Stimulated activated CD8-positive, alpha-beta memory T cell treated with anti-CD3 and anti-CD28 coated beads, Interleukin-4, amount 100 ng/mL, for 4 hours (primary cell): ENCODE measurements around the gene GET4.

Experiments
- DNase-seq, 2 donors: peaks; one replicate each; pipeline ENCODE4 v3.0.0-alpha.2; 2020; ENCODE audit warnings: low read depth in 2 of 2, low spot score in 1 of 2

Gene GET4

DNA sequence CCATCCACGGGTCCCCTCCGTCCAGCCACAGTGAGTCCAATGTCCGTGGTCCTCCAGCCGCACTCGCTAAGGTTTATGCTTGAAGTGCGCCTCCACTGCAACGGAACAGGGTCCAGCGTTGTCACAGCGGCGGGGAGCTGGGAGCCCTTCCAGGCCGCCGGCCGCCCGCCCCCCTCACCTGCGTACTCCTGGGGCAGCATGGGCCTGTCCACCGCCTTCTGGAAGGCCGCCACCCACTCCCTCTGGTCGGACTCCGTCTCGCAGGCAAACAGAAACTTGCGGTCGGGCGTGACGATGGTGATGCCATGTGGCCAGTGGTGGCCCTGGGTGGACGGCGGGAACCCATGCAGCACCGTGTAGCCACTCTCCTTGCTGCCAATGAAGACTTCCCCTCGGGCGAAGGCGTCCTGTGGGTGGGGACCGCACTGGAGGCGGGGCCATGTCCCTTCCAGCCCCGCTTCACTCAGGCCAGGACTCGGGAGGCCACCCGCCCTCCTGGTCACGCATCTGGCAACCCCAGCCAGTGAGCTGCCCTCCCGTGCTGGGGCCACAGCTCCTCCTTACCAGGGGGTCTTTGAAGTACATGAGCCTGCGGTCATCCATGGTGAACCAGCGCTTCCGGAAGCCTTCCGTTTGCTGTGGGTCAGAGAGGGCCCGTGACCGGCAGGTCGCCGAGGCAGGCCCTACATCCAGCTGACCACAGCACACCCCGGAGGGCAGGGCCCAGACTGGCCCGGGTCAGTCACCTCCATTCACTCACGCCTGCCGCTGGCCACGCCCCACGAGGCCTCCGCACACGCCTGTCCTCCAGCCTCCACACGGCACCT lies 22.7 kb downstream of the GET4 start:
- no peak for DNase-seq

DNA sequence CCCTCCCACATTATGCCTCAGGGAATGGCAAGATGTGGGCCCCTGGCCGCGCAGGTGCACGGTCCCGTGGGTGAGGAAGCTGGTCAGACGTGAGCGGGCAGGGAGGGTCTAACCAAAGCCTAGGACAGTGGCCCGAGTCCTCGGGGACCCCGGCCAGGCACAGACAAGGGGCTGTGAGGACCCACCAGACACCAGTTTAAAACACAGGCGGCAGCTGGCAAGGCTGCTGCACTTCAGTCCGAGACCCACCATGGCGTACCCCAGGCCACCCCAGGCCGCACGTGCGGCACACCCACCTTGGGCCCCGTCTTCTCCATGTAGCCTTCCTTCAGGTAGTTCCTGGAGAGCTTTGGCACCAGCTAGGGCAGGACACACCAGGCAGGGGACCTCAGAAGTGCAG lies 23.5 kb downstream of the GET4 start:
- no peak for DNase-seq

DNA sequence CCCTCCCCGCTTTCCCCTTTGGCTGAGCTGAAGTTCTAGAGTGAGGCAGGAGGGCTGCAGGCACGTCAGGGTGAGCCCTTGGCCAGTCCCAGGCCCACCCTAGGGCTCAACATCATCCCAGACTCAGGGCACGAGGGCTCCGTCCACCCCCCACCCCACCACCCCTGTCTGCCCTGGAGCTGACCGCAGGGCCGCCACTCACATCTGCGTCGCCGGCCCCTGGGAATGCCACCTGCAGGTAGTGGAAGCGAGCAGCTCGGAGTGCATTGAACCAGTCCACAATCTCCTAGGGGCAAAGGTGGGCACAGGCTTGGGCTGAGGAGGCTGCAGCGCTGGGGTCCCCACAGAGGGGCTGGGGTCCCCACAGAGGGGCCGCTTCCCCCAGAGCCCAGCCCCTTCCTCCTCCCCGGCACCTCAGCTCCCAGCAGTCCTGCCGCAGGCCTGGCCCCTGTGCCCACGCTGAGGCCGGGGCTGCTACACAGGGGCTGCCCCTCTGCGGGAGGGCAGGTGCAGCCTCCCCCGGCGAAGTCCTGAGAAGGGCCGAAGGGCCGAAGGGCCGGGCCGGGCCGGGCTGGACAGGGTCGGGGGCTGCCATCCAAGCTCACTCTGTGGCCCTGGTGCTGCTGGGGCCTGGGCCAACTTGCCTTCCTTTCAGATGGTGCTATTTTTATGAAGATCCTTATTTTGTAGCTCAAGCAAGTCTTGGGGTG lies 24.1 kb downstream of the GET4 start:
- DNase-seq, result no peak

DNA sequence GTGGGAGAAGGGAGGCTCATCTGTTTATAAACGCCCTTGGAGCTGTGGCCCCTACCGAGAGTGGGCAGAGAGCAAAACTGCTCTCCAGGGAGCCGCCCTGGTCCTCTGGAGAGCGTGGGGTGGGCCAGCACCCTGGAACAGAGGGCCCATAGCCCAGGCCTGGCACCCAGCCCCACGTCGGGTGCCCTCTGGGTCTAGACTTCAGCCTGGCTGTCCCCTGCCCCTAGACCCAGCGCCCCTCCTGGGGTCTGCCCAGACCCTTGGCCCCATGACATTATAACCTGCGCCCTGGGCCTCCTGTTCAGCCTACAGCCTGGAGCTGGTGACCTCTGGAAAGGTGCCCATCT lies 24.7 kb downstream of the GET4 start:
- DNase-seq, result no peak

DNA sequence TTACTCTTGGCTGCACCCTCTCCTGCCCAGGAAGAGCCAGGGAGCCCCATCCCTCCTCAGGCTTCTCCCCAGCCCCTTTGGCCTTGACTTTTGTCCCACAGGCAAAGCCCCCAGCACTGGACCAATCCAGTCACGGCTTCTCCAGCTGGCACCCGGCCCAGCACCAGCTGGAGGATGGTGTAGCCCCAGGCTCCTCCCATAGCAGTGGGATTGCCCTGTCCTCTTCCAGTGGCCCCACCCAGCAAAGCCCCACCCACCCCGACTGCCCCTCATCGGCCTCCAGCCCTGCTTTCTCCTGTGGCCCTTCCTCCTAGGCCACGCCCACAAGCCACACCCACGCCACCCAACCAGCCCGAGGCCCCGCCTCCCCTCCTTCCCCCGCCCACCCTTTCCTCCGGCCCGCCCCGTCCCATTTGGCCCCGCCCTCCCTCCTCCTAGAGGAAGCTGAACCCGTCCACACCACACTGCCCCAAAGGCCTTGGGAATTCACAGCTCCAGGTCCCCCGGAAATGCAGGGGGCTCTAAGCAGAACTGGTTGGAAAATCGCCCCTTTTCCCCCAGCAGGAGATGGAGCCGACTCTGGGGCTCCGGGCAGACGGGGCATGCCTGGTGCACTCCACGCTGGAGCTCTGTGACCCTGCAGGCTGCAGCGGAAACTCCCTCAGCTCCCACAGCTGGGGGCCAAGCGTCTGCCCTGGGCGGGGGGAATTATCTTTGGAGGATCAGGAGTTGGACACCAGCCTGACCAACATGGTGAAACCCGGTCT lies 25.2 kb downstream of the GET4 start:
- DNase-seq, result no peak

DNA sequence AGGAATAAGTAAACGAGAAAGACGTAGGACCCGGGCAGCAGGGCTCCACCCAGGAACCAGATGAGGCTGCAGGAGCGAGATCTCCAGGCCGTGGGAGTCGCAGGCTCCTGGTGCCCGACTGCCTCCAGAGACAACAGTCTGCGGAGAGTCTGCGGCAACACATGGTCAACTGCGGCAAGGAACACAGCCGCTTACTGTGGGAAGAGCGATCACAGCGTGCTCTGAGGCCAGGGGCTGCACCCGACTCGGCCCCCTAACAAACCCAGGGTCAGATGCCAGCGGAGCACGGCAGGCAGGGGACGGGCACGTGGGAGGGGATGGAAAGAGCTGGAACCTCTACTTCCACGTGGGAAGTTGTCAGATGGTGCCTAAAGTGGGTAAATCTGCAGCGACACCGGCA lies 26.6 kb downstream of the GET4 start:
- DNase-seq, result no peak

DNA sequence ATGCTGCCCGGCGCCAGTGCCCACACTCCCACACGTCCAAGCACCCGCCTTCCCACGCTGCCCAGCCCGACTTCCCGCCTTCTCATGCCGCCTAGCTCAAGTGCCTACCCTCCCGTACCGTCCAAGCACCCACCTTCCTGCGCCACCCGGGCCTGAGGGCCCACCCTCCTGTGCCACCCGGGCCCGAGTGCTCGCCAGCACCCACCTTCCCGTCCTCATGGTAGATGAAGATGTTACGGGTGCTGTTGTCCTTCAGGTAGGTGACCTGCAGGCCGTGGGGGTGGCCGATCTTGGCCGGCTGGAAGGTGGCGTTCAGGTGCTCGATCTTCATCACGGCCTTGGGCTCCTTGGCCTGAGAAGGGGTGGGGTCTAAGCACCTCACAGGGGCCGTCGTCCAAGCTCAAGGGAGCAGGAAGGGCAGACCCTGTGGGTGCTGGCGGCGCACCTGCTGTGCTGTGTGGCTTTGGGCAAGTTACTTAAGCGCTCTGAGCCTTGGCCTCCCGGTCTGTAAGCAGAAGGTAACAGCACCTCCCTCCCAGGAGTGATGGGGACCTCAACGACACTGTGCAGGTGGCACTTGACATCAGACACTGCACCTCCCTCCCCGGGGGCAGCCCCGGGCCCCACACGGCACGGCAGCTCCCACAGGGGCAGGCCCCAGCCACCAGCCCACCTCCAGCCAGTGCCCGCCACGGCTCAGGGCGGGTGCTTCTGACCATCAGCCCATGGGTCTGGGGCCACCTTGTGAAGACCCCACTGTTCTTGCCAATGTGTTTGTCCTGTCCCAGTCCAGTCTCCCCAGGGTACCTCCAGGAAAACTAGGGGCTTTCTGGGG lies 27.8 kb downstream of the GET4 start:
- no peak for DNase-seq

DNA sequence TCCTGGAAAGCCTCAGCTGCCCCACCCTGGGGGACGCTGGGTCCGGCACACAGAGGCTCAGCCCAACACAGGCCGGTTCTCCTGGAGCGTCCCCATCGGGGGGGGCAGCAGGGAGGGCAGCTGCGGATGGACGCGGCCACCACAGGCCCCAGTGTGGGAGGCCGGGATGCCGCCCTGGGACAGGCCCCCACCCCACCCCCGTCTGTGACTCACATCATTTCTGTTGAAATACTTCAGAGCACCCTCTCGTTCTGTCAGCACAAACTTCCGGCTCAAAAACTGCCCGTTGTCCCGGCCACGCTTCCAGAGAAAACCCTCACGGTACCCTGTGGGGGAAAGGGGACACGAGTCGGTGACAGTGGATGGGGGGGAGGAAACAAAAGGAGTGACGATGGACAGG lies 28.5 kb downstream of the GET4 start:
- no peak for DNase-seq

DNA sequence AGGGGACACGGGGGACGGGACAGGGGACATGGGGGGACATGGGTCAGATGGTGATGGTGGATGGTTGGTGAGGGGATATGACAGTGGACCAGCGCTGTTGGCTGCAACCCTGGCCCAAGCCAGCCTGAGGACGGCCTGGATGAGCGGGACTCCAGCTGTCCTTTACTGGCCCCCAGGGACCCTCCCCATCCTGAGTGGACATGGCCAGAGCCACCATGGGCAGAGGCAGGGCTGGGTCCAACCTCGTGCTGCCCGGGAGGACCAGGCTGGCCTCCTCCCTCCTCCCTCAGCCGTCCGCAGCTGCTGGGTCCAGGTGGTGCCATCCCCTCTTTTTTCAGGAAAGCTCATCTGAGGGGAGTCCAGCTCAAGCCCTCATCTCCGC lies 30.4 kb downstream of the GET4 start:
- DNase-seq, result no peak

DNA sequence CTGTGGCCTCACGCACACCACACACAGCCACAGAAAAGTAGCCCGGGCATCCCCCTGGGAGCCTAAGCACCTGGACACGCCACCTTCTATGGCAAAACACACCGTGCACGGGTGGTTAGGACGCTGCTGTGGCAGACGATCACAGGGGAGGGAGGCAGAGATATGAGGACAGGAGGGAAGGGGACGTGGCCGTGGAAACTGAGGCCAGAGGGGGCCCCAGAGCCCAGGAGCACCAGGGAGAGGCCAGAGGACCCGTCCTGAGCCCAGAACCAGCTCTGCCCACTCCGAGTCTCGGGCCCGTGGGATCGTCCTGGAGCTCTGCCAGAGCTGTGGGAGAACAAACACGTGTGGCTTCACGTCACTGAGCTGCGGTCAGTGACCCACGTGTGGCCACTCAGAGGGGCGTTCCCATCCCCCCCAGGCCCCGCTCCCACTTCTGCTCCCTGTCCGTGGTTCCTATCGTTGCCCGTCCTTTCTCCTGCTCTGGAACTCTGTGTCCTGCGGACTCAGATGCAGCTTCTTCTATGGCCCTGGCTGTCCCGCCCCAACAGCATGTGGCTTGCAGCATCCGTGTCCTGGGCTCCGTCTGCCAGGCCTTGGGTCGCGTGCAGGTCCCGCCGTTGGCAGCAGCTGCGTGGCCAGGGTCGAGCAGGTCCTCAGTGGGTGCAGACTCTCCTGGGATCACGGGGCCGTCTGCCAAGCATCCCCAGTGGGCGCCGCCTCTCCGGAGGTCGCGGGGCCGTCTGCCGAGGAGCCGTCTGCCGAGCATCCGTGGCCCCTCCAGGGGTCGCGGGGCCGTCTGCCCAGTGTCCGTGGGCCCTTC lies 31.0 kb downstream of the GET4 start:
- DNase-seq, result no peak

DNA sequence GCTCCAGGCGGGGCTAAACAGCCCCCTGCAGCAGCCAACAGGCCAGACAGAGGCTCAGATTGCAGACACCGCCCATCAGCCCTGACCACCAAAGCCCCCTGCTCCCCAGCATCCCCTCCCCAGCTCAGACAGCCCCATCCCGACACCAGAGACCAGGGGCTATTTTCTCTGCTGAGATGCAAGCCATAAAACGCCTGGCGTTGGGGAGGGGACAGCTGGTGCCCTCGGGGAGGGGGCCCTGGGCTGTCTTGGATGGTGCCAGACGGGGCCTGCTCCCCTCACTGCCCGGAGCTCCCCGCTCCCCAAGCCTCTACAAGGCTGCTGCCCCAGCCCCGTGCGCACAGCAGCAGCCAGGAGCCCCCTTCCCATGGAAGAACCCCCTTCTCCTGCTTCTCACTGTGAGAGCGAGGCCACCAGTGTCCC lies 31.8 kb downstream of the GET4 start:
- DNase-seq, result no peak

DNA sequence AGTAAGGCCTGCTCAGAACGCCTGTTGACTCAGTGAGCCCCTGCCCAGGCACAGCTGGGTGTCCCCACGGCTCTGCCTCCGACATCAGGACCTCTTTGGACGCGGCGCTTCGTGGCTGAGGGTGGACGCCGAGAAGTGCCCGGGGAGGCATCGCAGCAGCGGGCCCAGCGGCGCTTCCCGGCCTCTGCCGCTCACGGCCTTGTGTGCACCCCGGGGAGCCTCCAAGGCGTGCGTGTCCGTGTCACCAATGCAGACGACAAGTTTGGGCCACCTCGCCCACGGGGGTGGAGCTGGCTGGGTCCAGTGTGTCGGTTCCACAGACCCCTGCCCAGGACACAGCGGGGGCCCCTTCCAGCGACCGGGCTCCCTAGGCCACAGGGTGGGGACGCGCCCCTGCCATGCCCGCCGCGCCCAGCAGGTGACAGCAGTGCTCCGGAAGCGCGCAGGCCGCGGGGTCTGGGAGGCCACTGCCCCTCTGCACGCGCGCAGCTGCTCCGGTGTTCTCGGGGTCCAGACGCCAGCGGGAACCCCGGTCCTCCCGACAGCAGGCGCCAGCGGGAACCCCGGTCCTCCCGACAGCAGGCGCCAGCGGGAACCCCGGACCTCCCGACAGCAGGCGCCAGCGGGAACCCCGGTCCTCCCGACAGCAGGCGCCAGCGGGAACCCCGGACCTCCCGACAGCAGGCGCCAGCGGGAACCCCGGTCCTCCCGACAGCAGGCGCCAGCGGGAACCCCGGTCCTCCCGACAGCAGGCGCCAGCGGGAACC lies 32.4 kb downstream of the GET4 start:
- DNase-seq, result peak in 1 of 2 donors; percentile 53

DNA sequence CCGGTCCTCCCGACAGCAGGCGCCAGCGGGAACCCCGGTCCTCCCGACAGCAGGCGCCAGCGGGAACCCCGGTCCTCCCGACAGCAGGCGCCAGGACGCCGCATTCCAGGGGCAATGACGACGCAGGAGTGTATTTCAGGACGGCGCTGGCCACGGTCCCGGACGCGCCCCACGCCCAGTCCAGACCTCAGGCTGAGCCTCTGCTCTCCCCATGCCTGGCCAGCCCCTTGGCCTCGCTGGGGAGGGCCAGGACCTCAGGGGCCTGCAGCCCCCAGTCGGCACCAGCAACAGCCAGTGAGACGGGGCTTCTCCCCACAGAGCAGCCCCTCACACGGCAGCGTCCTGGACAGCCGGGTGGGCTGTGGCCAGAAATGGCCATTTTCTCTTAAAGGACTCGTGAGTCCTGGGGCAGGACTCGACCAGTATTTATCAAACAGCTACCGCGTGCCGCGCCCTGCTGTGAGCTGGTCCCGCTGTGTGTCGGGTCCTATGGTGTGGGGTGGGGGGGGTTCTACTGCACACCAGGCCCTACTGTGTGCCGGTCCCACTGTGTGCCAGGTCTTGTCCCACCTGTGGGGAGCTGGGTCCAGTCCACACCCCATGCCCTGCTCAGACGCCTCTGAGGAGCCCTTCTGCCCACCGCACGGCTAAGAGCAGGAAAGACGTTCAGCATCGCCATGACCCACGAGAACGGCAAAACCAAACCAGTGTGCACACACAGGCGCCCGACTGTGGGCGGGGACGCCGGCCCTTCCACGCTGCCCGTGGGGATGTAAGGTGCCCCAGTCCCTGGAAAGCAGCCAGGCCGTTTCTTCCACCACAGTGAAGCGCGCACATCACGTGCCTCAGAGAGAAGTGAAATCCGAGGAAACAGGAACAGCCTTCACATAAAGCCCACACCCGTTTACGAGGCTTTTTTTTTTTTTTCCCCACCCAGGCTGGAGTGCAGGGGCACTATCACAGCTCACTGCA lies 33.3 kb downstream of the GET4 start:
- DNase-seq, result no peak

DNA sequence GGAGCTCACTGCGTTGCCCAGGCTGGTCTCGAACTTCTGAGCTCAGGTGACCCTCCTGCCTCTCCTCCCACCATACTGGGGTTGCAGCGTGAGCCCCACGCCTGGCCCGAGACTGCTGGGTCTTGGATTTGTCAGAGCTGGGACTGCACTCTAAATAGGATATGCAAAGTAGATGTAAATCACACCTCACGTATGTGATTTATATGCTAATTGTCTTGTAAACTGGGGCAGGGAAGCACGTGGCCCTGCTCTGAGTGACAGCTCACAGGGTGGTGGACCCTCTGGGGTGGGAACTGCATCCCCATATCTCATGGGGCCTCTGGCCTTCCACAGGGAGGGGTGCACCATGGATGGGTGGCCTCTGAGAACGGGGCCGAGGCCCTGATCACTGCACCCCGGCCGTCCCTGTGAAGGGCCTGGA lies 34.1 kb downstream of the GET4 start:
- DNase-seq, result no peak

DNA sequence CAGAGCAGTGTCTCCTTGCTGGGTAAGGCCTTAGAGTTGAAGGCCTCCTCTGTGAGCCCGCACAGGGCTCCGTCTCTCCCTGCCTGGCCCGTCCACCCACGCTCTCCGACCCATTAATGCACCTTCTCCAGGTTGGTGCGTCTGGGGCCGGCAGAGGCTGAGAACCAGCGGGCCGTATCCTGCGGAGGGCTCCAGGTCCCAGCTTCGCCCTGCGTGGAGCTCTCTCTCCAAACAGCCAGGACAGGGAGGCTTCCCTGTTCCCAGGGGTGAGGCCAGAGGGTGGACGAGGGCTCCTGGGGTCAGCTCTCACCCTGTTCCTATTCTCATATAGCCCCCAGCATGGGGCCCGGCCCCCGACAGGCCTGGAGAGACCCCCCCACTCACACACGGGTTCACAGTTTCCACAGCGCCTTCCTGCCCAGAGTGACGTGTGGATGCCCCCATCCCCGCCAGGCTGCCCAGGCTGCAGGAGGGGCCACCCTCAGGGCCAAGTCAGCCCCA lies 34.6 kb downstream of the GET4 start:
- no peak for DNase-seq

DNA sequence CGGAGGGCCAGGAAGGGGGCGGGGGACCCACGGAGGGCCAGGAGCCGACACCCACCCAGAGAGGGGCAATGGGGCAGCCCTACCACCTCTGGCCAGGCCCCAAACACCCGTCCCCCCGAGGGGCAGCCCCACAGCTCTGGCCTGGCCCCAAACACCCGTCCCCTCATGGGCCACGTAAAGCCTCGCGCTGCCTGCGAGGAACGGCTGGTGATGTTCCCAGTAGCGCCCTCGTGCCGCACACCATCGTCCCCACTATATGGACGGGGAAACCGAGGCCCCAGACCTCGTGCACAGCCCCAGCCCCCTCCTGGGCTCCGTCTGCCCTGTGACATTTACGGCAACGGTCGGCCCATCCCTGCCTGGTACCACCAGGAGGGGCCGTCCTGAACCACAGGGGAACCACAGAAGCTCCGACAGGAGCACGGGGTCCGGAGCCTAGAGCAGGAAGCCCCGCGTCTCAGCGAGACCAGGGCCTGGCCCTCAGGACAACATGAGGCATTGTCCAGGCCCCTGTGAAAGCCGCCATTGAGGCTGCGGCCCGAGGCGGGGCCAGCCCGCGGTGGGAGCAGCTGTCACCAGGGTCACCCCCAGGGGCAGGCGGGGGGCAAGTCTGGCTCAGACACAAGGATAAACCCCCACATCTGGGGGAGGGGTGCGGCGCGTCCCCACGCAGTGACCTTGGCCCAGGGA lies 35.6 kb downstream of the GET4 start:
- DNase-seq, result no peak

DNA sequence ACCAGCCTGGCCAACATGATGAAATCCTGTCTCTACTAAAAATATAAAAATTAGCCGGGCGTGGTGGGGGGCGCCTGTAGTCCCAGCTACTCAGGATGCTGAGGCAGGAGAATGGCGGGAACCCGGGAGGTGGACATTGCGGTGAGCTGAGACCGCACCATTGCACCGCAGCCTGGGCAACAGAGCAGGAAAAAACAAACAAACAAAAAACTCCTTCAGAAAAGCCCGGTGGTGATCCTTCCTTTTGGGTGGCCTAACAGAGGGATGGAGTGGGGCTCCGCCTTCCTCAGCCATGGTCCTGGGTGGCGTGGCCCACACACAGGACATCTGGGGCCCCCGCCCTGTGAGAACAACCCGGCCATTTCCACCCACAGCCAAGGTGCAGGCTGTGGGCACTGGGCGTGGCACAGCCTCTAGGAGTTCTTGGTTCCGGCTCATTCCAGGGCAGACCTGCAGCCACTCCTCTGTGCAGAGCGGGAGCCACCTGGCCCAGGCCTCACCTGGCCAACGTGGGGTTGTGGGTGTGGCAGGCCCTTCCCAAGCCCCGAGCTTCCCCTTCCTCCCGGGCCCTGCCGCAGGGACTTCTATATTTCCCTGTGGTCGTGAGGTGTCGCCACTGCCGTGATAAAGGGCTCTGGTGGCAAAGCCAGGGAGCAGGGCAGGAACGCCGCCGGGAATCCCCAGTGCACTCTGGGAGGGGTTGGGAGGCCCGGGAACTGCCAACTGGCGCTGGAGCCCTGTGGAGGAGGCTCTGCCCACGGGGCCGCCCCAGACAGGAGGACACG lies 37.6 kb downstream of the GET4 start:
- DNase-seq, result no peak
